Kidney (tissue), 14 donors: ENCODE measurements around the gene CDR2L. TPM values are rescaled to one million over a fixed set of nuclear protein-coding genes. Genes with fewer than 3 reads are reported as not detected.
"Not testable (repeated sequence)": the region's sequence is repeated elsewhere in the genome, so short reads cannot be mapped to it uniquely, and the experiment has no call there.

Experiments
- DNase-seq, 5 donors: peaks; one replicate each; pipeline ENCODE4 v3.0.0-alpha.2; 2013 to 2020
- FAIRE-seq: peaks from 2 replicates; lab custom pipeline; 2012; peaks lifted over from hg19 to GRCh38; lab: Jason Lieb, UNC
- H3K27ac ChIP-seq, 2 donors: one replicate each; pipeline ENCODE4 v1.7.0; 2013; ENCODE audit warnings: low read depth in 2 of 2, low read length in 2 of 2, inconsistent platforms in 1 of 2
- H3K27me3 ChIP-seq: one replicate; pipeline ENCODE4 v1.7.1; 2013; ENCODE audit warnings: low read length, inconsistent platforms; ENCODE audit not compliant: control insufficient read depth, insufficient read depth
- H3K36me3 ChIP-seq, 3 donors: one replicate each; pipeline versions ENCODE4 v1.7.0 to v1.7.1; 2013; ENCODE audit warnings: low read length in 3 of 3, control low read depth in 1 of 3, inconsistent platforms in 1 of 3; ENCODE audit not compliant: insufficient read depth in 3 of 3, control insufficient read depth in 2 of 3
- H3K4me1 ChIP-seq, 3 donors: one replicate each; pipeline versions ENCODE4 v1.7.0 to v1.7.1; 2013; ENCODE audit warnings: low read length in 3 of 3, inconsistent platforms in 1 of 3, low read depth in 1 of 3; ENCODE audit not compliant: control insufficient read depth in 2 of 3, insufficient read depth in 2 of 3
- H3K4me3 ChIP-seq, 3 donors: one replicate each; pipeline versions ENCODE4 v1.7.0 to v1.8.1; 2013; ENCODE audit warnings: low read length in 3 of 3, control low read depth in 1 of 3, inconsistent platforms in 1 of 3
- H3K9ac ChIP-seq, 3 donors: one replicate each; pipeline versions ENCODE4 v1.7.0 to v1.7.1; 2013; ENCODE audit warnings: low read length in 3 of 3, control low read depth in 1 of 3, inconsistent platforms in 1 of 3
- H3K9me3 ChIP-seq, 3 donors: one replicate each; pipeline versions ENCODE4 v1.7.0 to v1.7.1; 2013; ENCODE audit warnings: low read length in 3 of 3, control low read depth in 1 of 3, inconsistent platforms in 1 of 3; ENCODE audit not compliant: control insufficient read depth in 2 of 3, insufficient read depth in 1 of 3
- intact Hi-C: fragments of 100-400 bp; cut with DNase I; formaldehyde crosslinking; loops from one replicate; pipeline ENCODE4 v1.11.1; 2022
- polyA plus RNA-seq: library from polyadenylated mRNA; stranded (reverse); fragments of 350-450 nt; fragmentation: Illumina TruSeq; extraction: RNeasy Lipid Tissue Mini Kit (QIAGEN cat#74804); gene quantifications from one replicate; pipeline ENCODE4 v1.2.3, GENCODE V29; 2014; ENCODE audit warnings: low read depth, low replicate concordance; ENCODE audit not compliant: insufficient read depth
- total RNA-seq: library from RNA; stranded (reverse); fragmentation: NEBNext Ultra II Directional; extraction: Animal tissue kit (Norgen Biotek cat#: 25700); gene quantifications from one replicate; pipeline ENCODE4 v1.2.1, GENCODE V29; 2021
- TF ChIP-seq, protein P1 (sequence below): IDR thresholded peaks from 3 replicates; pipeline ENCODE4 v1.5.1; 2012; ENCODE audit warnings: mild to moderate bottlenecking, moderate library complexity, borderline replicate concordance; ENCODE audit not compliant: insufficient read depth; ENCODE audit errors: extremely low read depth
- donor health status: control.
- donor health status: control.
- donor health status: control.
- donor health status: control.
- donor health status: control.
- donor health status: DM: yes; HTN: yes; CAD: no.
- donor health status: Normal renal cell carcinoma (clear cell type).

The CDR2L gene
- total and polyA plus RNA-seq, 2 donors from 2014 or later: 12.5 to 29.3 TPM

DNA sequence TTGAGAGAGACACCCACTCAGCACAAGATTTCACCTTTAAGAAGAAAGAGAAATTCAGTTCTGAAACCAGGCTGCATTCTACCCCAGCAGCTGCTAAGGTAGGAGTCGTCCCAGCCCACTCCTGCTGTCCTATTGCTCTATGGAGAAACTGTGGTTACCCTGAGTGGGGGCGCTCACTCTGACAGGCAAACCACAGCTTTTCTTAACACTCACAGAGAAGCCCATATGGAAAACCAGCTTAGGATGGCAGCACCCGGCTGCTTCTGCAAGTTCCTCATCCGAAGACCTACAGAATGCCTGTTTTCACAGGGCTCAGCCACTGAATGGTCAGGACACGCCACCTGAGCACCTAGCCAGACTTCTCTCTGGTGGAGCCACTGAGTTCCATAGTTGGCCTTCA, 51.8 kb downstream of the CDR2L start:
- Histone ChIP-seq H3K4me1 (peaks cover 0 to 5% (median 0%) of the 10 kb centered on the region in 3 donors), H3K4me3 (no peak overlapping the region), H3K27me3 (no peaks in the 10 kb centered on the region), H3K9ac (no peak overlapping the region), H3K36me3 (peaks cover 13 to 43% (median 25%) of the 10 kb centered on the region in 3 donors), H3K27ac (no peak overlapping the region), H3K9me3 (no peaks in the 10 kb centered on the region)
- no peak for DNase-seq
- intact Hi-C loops: no loop called here
- TF ChIP-seq, protein P1, sequence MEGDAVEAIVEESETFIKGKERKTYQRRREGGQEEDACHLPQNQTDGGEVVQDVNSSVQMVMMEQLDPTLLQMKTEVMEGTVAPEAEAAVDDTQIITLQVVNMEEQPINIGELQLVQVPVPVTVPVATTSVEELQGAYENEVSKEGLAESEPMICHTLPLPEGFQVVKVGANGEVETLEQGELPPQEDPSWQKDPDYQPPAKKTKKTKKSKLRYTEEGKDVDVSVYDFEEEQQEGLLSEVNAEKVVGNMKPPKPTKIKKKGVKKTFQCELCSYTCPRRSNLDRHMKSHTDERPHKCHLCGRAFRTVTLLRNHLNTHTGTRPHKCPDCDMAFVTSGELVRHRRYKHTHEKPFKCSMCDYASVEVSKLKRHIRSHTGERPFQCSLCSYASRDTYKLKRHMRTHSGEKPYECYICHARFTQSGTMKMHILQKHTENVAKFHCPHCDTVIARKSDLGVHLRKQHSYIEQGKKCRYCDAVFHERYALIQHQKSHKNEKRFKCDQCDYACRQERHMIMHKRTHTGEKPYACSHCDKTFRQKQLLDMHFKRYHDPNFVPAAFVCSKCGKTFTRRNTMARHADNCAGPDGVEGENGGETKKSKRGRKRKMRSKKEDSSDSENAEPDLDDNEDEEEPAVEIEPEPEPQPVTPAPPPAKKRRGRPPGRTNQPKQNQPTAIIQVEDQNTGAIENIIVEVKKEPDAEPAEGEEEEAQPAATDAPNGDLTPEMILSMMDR: no peak
- FAIRE-seq: no peak

DNA sequence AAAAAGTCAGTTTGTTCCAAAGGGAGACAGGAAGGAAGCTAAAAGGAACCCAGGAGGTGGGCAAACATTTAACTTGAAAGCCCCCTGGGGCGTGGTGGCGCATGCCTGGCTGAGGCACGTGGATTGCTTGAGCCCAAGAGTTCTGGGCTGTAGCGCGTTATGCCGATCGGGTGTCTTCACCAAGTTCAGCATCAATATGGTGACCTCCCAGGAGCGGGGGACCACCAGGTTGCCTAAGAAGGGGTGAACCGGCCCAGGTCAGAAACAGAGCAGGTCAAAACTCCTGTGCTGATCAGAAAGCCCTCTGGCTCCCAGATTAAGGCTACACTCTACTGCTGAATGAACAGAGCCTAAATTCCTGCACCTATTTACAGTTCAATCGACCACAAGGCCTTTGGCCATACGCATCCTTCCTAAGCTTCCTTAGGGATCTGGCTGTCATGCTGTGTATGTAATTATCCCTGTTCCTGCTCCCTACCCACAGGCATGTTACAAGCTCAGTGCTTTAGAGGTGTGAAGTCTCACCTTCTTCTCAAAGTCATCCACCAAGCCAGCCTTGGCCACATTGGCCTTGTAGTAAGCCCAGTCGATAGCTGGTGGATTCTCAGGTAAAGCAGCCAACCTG, 54.3 kb downstream of the CDR2L start:
- Histone ChIP-seq H3K4me3 (no peak overlapping the region), H3K9me3 (no peaks in the 10 kb centered on the region), H3K27me3 (no peaks in the 10 kb centered on the region), H3K27ac (no peak overlapping the region), H3K36me3 (peaks cover 13 to 43% (median 25%) of the 10 kb centered on the region in 3 donors), H3K9ac (no peak overlapping the region), H3K4me1 (no peaks in the 10 kb centered on the region)
- DNase-seq: no peak
- TF ChIP-seq, protein P1: no peak
- intact Hi-C loops: no loop called here
- no peak for FAIRE-seq

DNA sequence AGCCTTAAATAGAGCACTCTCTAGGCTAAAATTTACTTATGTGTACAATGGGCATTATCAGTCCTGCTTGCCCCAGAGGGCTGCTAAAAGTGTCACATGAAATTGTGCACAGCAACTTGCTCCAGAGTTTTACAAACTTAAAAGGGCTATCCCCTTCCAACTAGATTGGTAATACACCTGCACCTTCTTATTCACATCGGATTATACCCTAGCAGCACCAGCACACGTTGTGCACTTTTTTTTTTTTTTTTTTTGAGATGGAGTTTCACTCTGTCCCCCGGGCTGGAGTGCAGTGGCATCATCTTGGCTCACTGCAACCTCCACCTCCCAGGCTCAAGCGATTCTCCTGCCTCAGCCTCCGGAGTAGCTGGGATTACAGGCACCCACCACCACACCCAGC, 56.4 kb downstream of the CDR2L start:
- peaks cover 0 to 10% (median 6%) of the 10 kb centered on the region in 3 donors for H3K4me1 ChIP-seq
- peaks cover 13 to 36% (median 22%) of the 10 kb centered on the region in 3 donors for H3K36me3 ChIP-seq
- intact Hi-C loops, H3K27me3 ChIP-seq, H3K27ac ChIP-seq, H3K4me3 ChIP-seq, H3K9ac ChIP-seq, FAIRE-seq, H3K9me3 ChIP-seq, DNase-seq: not testable (repeated sequence)

DNA sequence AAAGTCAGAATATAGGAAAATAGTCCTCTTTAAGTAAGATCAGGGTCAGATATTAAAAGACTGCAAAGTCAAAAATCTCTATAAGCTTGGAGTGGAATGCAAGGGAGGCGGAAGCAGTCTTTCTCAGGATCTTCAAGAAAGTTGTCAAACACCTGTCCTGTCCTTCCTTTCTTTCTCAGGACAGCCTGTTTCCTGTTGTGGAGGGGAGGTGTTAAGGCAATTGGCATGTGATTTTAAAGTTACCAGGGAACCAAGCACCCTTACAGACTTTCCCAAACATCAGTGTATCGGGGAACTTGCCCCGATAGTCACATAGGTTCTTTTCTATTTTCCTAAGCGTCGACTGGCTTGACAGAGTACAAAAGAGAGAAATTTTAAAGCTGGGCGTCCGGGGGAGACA, 57.3 kb downstream of the CDR2L start:
- intact Hi-C loops: no loop called here
- H3K9ac ChIP-seq: no peak overlapping the region

DNA sequence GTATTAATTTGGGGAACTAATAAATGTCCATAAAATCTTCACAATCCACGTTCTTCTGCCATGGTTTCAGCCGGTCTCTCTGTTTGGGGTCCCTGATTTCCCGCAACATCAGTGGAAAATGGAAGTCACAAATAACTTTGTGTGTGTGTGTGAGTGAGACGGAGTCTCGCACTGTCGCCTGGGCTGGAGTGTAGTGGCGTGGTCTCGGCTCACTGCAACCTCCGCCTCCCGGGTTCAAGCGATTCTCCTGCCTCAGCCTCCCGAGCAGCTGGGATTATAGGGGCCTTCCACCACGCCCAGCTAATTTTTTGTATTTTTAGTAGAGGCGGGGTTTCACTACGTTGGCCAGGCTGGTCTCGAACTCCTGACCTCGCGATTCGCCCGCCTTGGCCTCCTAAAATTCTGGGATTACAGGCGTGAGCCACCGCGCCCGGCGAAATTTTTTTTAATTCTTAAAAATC, 58.5 kb downstream of the CDR2L start:
- H3K27me3 ChIP-seq, FAIRE-seq, H3K27ac ChIP-seq, H3K9me3 ChIP-seq, DNase-seq, intact Hi-C loops: not testable (repeated sequence)
- Histone ChIP-seq H3K4me3 (peak overlapping the region; percentile 69 to 94 (median 86)), H3K36me3 (peaks cover 5 to 14% (median 6%) of the 10 kb centered on the region in 3 donors), H3K9ac (peak overlapping the region in 2 of 3 donors; percentile 91 to 95), H3K4me1 (peaks cover 0 to 10% (median 6%) of the 10 kb centered on the region in 3 donors)

More for the DNA sequence above, 57.3 kb downstream of the CDR2L start:
- Histone ChIP-seq H3K27me3 (no peaks in the 10 kb centered on the region), H3K9me3 (no peaks in the 10 kb centered on the region), H3K4me1 (peaks cover 0 to 10% (median 6%) of the 10 kb centered on the region in 3 donors), H3K4me3 (no peak overlapping the region), H3K27ac (no peak overlapping the region), H3K36me3 (peaks cover 10 to 27% (median 14%) of the 10 kb centered on the region in 3 donors)
- no peak for FAIRE-seq
- DNase-seq: no peak
- TF ChIP-seq, protein P1: no peak
